HUES48 (cell line): ENCODE measurements around the gene C12orf43.

Experiments
- H3K27ac ChIP-seq: one replicate; pipeline ENCODE4 v1.7.0; 2013; ENCODE audit warnings: low read depth, low read length, inconsistent platforms
- H3K27me3 ChIP-seq: 2 replicates; pipeline ENCODE4 v1.6.1; 2013; ENCODE audit warnings: mild to moderate bottlenecking, low read length; ENCODE audit not compliant: control insufficient read depth, insufficient read depth
- H3K36me3 ChIP-seq: 2 replicates; pipeline ENCODE4 v1.6.1; 2013; ENCODE audit warnings: low read length; ENCODE audit not compliant: control insufficient read depth, insufficient read depth
- H3K4me1 ChIP-seq: 2 replicates; pipeline ENCODE4 v1.6.1; 2013; ENCODE audit warnings: mild to moderate bottlenecking, low read length; ENCODE audit not compliant: control insufficient read depth, insufficient read depth
- H3K4me3 ChIP-seq: 2 replicates; pipeline ENCODE4 v1.5.1; 2013; ENCODE audit warnings: mild to moderate bottlenecking, low read depth, low read length
- H3K9ac ChIP-seq: 2 replicates; pipeline ENCODE4 v1.6.1; 2013; ENCODE audit warnings: mild to moderate bottlenecking, low read depth, low read length, moderate library complexity
- H3K9me3 ChIP-seq: 2 replicates; pipeline ENCODE4 v1.6.1; 2013; ENCODE audit warnings: low read length; ENCODE audit not compliant: control insufficient read depth, insufficient read depth

Gene C12orf43

GRCh38 chr12:121009741-121010140 lies 6.5 kb downstream of the C12orf43 start:
- H3K27me3 ChIP-seq = no peaks in the 10 kb centered on the region
- H3K4me3 ChIP-seq = no peak overlapping the region
- peaks cover 67% of the 10 kb centered on the region for H3K36me3 ChIP-seq
- no peak overlapping the region for H3K27ac ChIP-seq
- H3K4me1 ChIP-seq = no peaks in the 10 kb centered on the region
- H3K9me3 ChIP-seq = no peaks in the 10 kb centered on the region
- no peak overlapping the region for H3K9ac ChIP-seq

- peaks cover 76% of the 10 kb centered on the region for H3K36me3 ChIP-seq
- no peak overlapping the region for H3K9ac ChIP-seq
- no peaks in the 10 kb centered on the region for H3K9me3 ChIP-seq
- no peak overlapping the region for H3K27ac ChIP-seq
- H3K27me3 ChIP-seq = no peaks in the 10 kb centered on the region
- no peak overlapping the region for H3K4me3 ChIP-seq
- H3K4me1 ChIP-seq = no peaks in the 10 kb centered on the region
These were observed 7.8 kb downstream of the C12orf43 start for GRCh38 chr12:121008347-121009098.

- H3K9ac ChIP-seq = no peak overlapping the region
- H3K4me3 ChIP-seq = no peak overlapping the region
- H3K36me3 ChIP-seq = peaks cover 74% of the 10 kb centered on the region
- no peaks in the 10 kb centered on the region for H3K9me3 ChIP-seq
- no peaks in the 10 kb centered on the region for H3K4me1 ChIP-seq
- no peak overlapping the region for H3K27ac ChIP-seq
- no peaks in the 10 kb centered on the region for H3K27me3 ChIP-seq
These were observed 10.9 kb downstream of the C12orf43 start for GRCh38 chr12:121005346-121005815.

GRCh38 chr12:121004253-121004815 lies 12.0 kb downstream of the C12orf43 start:
- no peaks in the 10 kb centered on the region for H3K9me3 ChIP-seq
- peaks cover 67% of the 10 kb centered on the region for H3K36me3 ChIP-seq
- no peak overlapping the region for H3K9ac ChIP-seq
- H3K27ac ChIP-seq = no peak overlapping the region
- 0 out of 2 replicates have a peak, but pooled peaks cover 3% of the 10 kb centered on the region for H3K4me1 ChIP-seq
- no peaks in the 10 kb centered on the region for H3K27me3 ChIP-seq
- no peak overlapping the region for H3K4me3 ChIP-seq

GRCh38 chr12:121003650-121004049 lies 12.6 kb downstream of the C12orf43 start:
- Histone ChIP-seq H3K9ac (no peak overlapping the region), H3K4me1 (0 out of 2 replicates have a peak, but pooled peaks cover 3% of the 10 kb centered on the region), H3K27me3 (no peaks in the 10 kb centered on the region), H3K4me3 (no peak overlapping the region), H3K27ac (no peak overlapping the region), H3K36me3 (peaks cover 60% of the 10 kb centered on the region), H3K9me3 (no peaks in the 10 kb centered on the region)

- Histone ChIP-seq H3K9ac (no peak overlapping the region), H3K27me3 (no peaks in the 10 kb centered on the region), H3K36me3 (peaks cover 43% of the 10 kb centered on the region), H3K9me3 (no peaks in the 10 kb centered on the region), H3K4me3 (no peak overlapping the region), H3K4me1 (0 out of 2 replicates have a peak, but pooled peaks cover 3% of the 10 kb centered on the region), H3K27ac (no peak overlapping the region)
These were observed 14.3 kb downstream of the C12orf43 start for GRCh38 chr12:121001841-121002483.

- Histone ChIP-seq H3K27me3 (no peaks in the 10 kb centered on the region), H3K4me1 (0 out of 2 replicates have a peak, but pooled peaks cover 3% of the 10 kb centered on the region), H3K9ac (no peak overlapping the region), H3K4me3 (no peak overlapping the region), H3K27ac (no peak overlapping the region), H3K36me3 (peaks cover 36% of the 10 kb centered on the region), H3K9me3 (no peaks in the 10 kb centered on the region)
These were observed 15.2 kb downstream of the C12orf43 start for GRCh38 chr12:121001060-121001459.

GRCh38 chr12:121000530-121000929 lies 15.8 kb downstream of the C12orf43 start:
- H3K9ac ChIP-seq = no peak overlapping the region
- H3K4me1 ChIP-seq = 0 out of 2 replicates have a peak, but pooled peaks cover 3% of the 10 kb centered on the region
- peaks cover 34% of the 10 kb centered on the region for H3K36me3 ChIP-seq
- no peak overlapping the region for H3K4me3 ChIP-seq
- H3K27ac ChIP-seq = no peak overlapping the region
- H3K9me3 ChIP-seq = no peaks in the 10 kb centered on the region
- H3K27me3 ChIP-seq = no peaks in the 10 kb centered on the region

- 0 out of 2 replicates have a peak, but pooled peaks cover 3% of the 10 kb centered on the region for H3K4me1 ChIP-seq
- H3K9me3 ChIP-seq = no peaks in the 10 kb centered on the region
- no peak overlapping the region for H3K27ac ChIP-seq
- no peak overlapping the region for H3K4me3 ChIP-seq
- no peaks in the 10 kb centered on the region for H3K27me3 ChIP-seq
- H3K9ac ChIP-seq = no peak overlapping the region
- peaks cover 30% of the 10 kb centered on the region for H3K36me3 ChIP-seq
These were observed 16.8 kb downstream of the C12orf43 start for GRCh38 chr12:120999191-121000120.

GRCh38 chr12:120998435-120998834 lies 17.9 kb downstream of the C12orf43 start:
- H3K9ac ChIP-seq = no peak overlapping the region
- H3K27me3 ChIP-seq = no peaks in the 10 kb centered on the region
- no peak overlapping the region for H3K4me3 ChIP-seq
- H3K36me3 ChIP-seq = peaks cover 20% of the 10 kb centered on the region
- H3K27ac ChIP-seq = no peak overlapping the region
- H3K4me1 ChIP-seq = 0 out of 2 replicates have a peak, but pooled peaks cover 3% of the 10 kb centered on the region
- no peaks in the 10 kb centered on the region for H3K9me3 ChIP-seq
